ENCODE results near the gene KLK8.

The KLK8 gene

GRCh38 chr19:50949861-50950260 lies 51.5 kb downstream of the KLK8 start:
- ChIA-PET CTCF (interaction anchor here (0.6 to 2.1 kb wide), 3 partner anchors 11 to 144 kb away, joined by 4 to 5 read pairs (median 5); no protein-coding TSS in a partner anchor), POLR2A (no interaction called here)
- no peaks in the 10 kb centered on the region for H3K9me3 ChIP-seq (ENCODE audit: control insufficient read depth, insufficient read depth, low read depth, low read length)
- H3K4me3 ChIP-seq (ENCODE audit: low read depth, low read length), result no peak overlapping the region
- no peak for TF ChIP-seq ZFP41 (tag by site-specific recombination; IDR thresholded peaks at IDR 0.05; ENCODE audit: borderline replicate concordance)
- no peak for TF ChIP-seq ZBTB49 (tag by site-specific recombination; IDR thresholded peaks at IDR 0.05; ENCODE audit: low read depth)
- TF ChIP-seq ZNF501 (tag by site-specific recombination; IDR thresholded peaks at IDR 0.05), result no peak
- H3K27ac ChIP-seq (ENCODE audit: extremely low read depth, low read depth, low read length), result no peak overlapping the region
- H3K4me1 ChIP-seq (ENCODE audit: control insufficient read depth, insufficient read depth, low read length), result no peaks in the 10 kb centered on the region
- H3K36me3 ChIP-seq (ENCODE audit: control insufficient read depth in 2 of 2, insufficient read depth in 1 of 2, low read length in 2 of 2), result no peaks in the 10 kb centered on the region

GRCh38 chr19:50947123-50947522 lies 54.3 kb downstream of the KLK8 start:
- CTCF ChIA-PET, result interaction anchor here (0.7 to 2.2 kb wide), 4 partner anchors 17 to 148 kb away, joined by 3 to 14 read pairs (median 6); no protein-coding TSS in a partner anchor

More at GRCh38 chr19:50947123-50947522, 54.3 kb downstream of the KLK8 start:
- Histone ChIP-seq H3K4me3 (ENCODE audit: low read depth, low read length) (no peak overlapping the region), H3K9me3 (ENCODE audit: control insufficient read depth, insufficient read depth, low read depth, low read length) (no peaks in the 10 kb centered on the region), H3K36me3 (ENCODE audit: control insufficient read depth in 2 of 2, insufficient read depth in 1 of 2, low read length in 2 of 2) (no peaks in the 10 kb centered on the region), H3K4me1 (ENCODE audit: control insufficient read depth, insufficient read depth, low read length) (no peaks in the 10 kb centered on the region), H3K27ac (ENCODE audit: extremely low read depth, low read depth, low read length) (no peak overlapping the region)
- TF ChIP-seq KLF9 (tag by site-specific recombination; IDR thresholded peaks at IDR 0.05; ENCODE audit: low read depth), result no peak
- TF ChIP-seq ZNF623 (tag by site-specific recombination; IDR thresholded peaks at IDR 0.05), result peak; percentile 93
- no peak for TF ChIP-seq ZFP3 (tag by site-specific recombination; IDR thresholded peaks at IDR 0.05; ENCODE audit: low read depth)
- TF ChIP-seq ZNF16 (tag by site-specific recombination; IDR thresholded peaks at IDR 0.05; ENCODE audit: low read depth), result no peak
- no peak for TF ChIP-seq ZBTB21 (tag by site-specific recombination; IDR thresholded peaks at IDR 0.05)
- POLR2A ChIA-PET, result no interaction called here

All from HEK293 (cell line).